Lung (tissue), 12 donors: ENCODE results near the gene METTL14. TPM values are rescaled to one million over a fixed set of nuclear protein-coding genes. Genes with fewer than 3 reads are reported as not detected.

Experiments
- ATAC-seq: fragments of 200-7000 bp; cut with Tn5 transposase; one replicate; pipeline ENCODE4 v1.9.1; 2020; ENCODE audit warnings: moderate number of reproducible peaks; ENCODE audit not compliant: insufficient read depth, low FRiP score
- DNase-seq, 3 donors: peaks; one replicate each; pipeline ENCODE4 v3.0.0-alpha.2; 2013 to 2017
- H3K27ac ChIP-seq, 2 donors: one replicate each; pipeline ENCODE4 v1.5.1; 2013; ENCODE audit warnings: mild to moderate bottlenecking in 2 of 2, moderate library complexity in 2 of 2, control low read depth in 1 of 2, inconsistent platforms in 1 of 2, low read depth in 1 of 2, low read length in 1 of 2
- H3K27me3 ChIP-seq, 3 donors: one replicate each; pipeline ENCODE4 v1.5.1; 2013; ENCODE audit warnings: low read length in 2 of 3; ENCODE audit not compliant: control insufficient read depth in 3 of 3, insufficient read depth in 3 of 3
- H3K36me3 ChIP-seq, 4 donors: one replicate each; pipeline ENCODE4 v1.5.1; 2013; ENCODE audit warnings: low read length in 4 of 4, mild to moderate bottlenecking in 1 of 4, moderate library complexity in 1 of 4; ENCODE audit not compliant: control insufficient read depth in 4 of 4, insufficient read depth in 4 of 4
- H3K4me1 ChIP-seq, 5 donors: one replicate each; pipeline ENCODE4 v1.5.1; 2013; ENCODE audit warnings: low read length in 5 of 5, mild to moderate bottlenecking in 2 of 5, moderate library complexity in 1 of 5; ENCODE audit not compliant: control insufficient read depth in 5 of 5, insufficient read depth in 5 of 5
- H3K4me3 ChIP-seq: one replicate; pipeline ENCODE4 v1.5.1; 2013; ENCODE audit warnings: mild to moderate bottlenecking, control low read depth, moderate library complexity
- H3K9ac ChIP-seq, 2 donors: one replicate each; pipeline ENCODE4 v1.5.1; 2013; ENCODE audit warnings: low read length in 2 of 2, control low read depth in 1 of 2; ENCODE audit not compliant: insufficient read depth in 1 of 2
- H3K9me3 ChIP-seq, 4 donors: one replicate each; pipeline ENCODE4 v1.5.1; 2013; ENCODE audit warnings: low read length in 3 of 4, mild to moderate bottlenecking in 1 of 4, moderate library complexity in 1 of 4; ENCODE audit not compliant: control insufficient read depth in 4 of 4, insufficient read depth in 3 of 4
- WGBS, 2 donors: extraction: QIAGEN DNeasy Blood & Tissue Kit; methylation state at CpG; one replicate each; pipeline ENCODE4 v1.1.7; 2013; 5-methylcytosine and 5-hydroxymethylcytosine counted together
- polyA plus RNA-seq, 2 donors: library from polyadenylated mRNA; stranded (reverse); fragments of 200-250 nt; gene quantifications; one replicate each; pipeline ENCODE4 v1.2.1, GENCODE V29; 2013
- total RNA-seq, 2 donors: library from RNA; depleted of rRNA in 1 of 2; stranded (reverse); fragments of >200 nt in 1 of 2; gene quantifications; one replicate each; pipeline ENCODE4 v1.2.1, GENCODE V29; 2014 to 2021
- TF ChIP-seq, protein P1 (sequence below): IDR thresholded peaks from 2 replicates; pipeline ENCODE4 v1.5.1; 2012; ENCODE audit warnings: mild to moderate bottlenecking; ENCODE audit errors: control extremely low read depth, extremely low read depth
- donor health status: control.
- donor health status: control.
- donor health status: Bipolar disorder and iron deficiency.
- donor health status: healthy.
- donor health status: DM: yes; HTN: yes; CAD: no.

The METTL14 gene
- total and polyA plus RNA-seq, 4 donors = 5.5 to 39.4 (median 19.9) TPM

DNA sequence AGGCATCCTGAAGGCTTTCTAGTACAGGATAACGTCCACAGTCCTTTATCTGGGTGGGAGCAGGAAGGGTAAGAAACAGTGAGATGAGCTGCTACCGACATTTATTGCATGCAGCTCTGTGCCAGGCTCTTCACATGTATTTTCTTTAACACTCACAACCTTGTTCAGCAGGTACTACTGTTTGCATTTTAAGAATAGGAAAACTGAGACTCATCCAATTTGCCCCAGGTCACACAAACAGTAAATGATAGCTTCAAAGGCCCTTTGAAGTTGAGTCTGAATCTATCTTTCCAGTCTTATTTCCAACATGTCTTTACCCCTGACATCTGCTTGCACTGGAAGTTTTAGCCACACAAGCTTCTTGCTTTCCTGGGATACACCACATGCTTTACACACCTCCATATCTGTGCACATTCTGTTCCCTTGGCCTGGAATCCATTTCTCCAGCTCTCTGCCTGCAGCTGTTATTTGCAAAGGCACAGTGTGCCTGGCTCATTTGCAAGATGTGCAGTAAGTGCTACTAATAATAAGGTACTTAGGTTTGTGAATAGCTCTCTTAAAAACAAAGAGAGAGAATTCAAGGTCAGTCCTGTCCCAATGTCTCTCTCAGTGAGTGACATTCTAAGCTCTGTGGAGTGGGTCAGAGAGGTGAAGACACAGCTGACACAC, 61.2 kb downstream of the METTL14 start:
- H3K27ac ChIP-seq = peak overlapping the region in 1 of 2 donors; percentile 71
- H3K36me3 ChIP-seq = peaks cover 15 to 22% (median 19%) of the 10 kb centered on the region in 4 donors
- no peak overlapping the region for H3K9ac ChIP-seq
- no peaks in the 10 kb centered on the region for H3K27me3 ChIP-seq
- H3K9me3 ChIP-seq = no peaks in the 10 kb centered on the region
- ATAC-seq (no peak), DNase-seq (no peak)
- TF ChIP-seq, protein P1, sequence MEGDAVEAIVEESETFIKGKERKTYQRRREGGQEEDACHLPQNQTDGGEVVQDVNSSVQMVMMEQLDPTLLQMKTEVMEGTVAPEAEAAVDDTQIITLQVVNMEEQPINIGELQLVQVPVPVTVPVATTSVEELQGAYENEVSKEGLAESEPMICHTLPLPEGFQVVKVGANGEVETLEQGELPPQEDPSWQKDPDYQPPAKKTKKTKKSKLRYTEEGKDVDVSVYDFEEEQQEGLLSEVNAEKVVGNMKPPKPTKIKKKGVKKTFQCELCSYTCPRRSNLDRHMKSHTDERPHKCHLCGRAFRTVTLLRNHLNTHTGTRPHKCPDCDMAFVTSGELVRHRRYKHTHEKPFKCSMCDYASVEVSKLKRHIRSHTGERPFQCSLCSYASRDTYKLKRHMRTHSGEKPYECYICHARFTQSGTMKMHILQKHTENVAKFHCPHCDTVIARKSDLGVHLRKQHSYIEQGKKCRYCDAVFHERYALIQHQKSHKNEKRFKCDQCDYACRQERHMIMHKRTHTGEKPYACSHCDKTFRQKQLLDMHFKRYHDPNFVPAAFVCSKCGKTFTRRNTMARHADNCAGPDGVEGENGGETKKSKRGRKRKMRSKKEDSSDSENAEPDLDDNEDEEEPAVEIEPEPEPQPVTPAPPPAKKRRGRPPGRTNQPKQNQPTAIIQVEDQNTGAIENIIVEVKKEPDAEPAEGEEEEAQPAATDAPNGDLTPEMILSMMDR = no peak
- H3K4me3 ChIP-seq = no peak overlapping the region
- WGBS, 2 donors = 40 to 69% methylated on average over 2 of the region's 2 CpGs
- peaks cover 0 to 9% (median 4%) of the 10 kb centered on the region in 5 donors for H3K4me1 ChIP-seq

- Histone ChIP-seq H3K4me3 (no peak overlapping the region), H3K9ac (no peak overlapping the region), H3K27ac (no peak overlapping the region), H3K4me1 (peaks cover 0 to 10% (median 0%) of the 10 kb centered on the region in 5 donors), H3K27me3 (no peaks in the 10 kb centered on the region), H3K36me3 (peaks cover 13 to 15% (median 14%) of the 10 kb centered on the region in 4 donors), H3K9me3 (no peaks in the 10 kb centered on the region)
- DNase-seq (no peak), ATAC-seq (no peak)
- TF ChIP-seq, protein P1 = no peak
- 86 to 92% methylated on average over 5 of the region's 5 CpGs for WGBS, 2 donors
Observed at GRCh38 chr4:118749347-118749988, 64.3 kb downstream of the METTL14 start.

DNA sequence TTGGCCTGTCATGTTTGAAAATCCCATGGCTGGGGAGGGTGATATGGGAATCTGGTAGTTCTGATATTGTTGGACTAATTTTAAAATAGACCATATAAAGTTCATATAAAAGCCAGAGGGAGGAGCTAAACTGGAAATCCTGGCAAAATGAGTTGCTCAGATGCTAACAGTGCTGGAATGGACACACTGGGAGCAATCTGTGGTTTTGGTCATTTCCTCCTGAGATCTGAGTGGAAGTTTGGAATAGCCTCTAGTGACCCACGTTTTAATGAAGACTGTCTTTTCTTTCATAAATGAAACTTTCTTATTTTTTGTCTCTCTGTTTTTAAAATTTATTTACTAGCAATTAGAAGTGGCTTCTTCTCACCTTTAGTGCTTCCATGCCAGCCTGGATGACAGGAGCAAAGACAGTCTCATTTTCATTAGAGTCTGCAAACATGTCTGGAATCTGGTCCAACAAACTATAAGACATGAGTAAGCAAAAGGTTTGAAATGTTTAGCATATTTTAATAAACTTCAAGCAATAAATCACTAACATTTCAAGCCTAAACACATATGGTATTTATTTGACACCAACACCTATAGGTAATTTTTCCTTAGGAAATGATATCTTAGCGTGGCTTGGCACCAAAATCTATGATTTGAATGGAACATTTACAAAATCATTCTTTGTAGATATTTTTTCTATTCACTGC, 66.6 kb downstream of the METTL14 start:
- H3K4me3 ChIP-seq = no peak overlapping the region
- H3K27ac ChIP-seq = no peak overlapping the region
- 90 to 95% methylated on average over 2 of the region's 2 CpGs for WGBS, 2 donors
- peaks cover 0 to 22% (median 8%) of the 10 kb centered on the region in 5 donors for H3K4me1 ChIP-seq
- no peak overlapping the region for H3K9ac ChIP-seq
- TF ChIP-seq, protein P1 = no peak
- no peaks in the 10 kb centered on the region for H3K27me3 ChIP-seq
- ATAC-seq = no peak
- H3K9me3 ChIP-seq = no peaks in the 10 kb centered on the region
- no peak for DNase-seq
- H3K36me3 ChIP-seq = peaks cover 9 to 15% (median 12%) of the 10 kb centered on the region in 4 donors
